Activated T-helper 9 cell treated with anti-CD3 and anti-CD28 coated beads, Interleukin-2, amount 50 U/mL, for 16 hours (primary cell): ENCODE measurements around the gene STK11IP.

Source experiments
- DNase-seq: peaks from one replicate; pipeline ENCODE4 v3.0.0-alpha.2; 2020; ENCODE audit warnings: low read depth

Gene STK11IP

DNA sequence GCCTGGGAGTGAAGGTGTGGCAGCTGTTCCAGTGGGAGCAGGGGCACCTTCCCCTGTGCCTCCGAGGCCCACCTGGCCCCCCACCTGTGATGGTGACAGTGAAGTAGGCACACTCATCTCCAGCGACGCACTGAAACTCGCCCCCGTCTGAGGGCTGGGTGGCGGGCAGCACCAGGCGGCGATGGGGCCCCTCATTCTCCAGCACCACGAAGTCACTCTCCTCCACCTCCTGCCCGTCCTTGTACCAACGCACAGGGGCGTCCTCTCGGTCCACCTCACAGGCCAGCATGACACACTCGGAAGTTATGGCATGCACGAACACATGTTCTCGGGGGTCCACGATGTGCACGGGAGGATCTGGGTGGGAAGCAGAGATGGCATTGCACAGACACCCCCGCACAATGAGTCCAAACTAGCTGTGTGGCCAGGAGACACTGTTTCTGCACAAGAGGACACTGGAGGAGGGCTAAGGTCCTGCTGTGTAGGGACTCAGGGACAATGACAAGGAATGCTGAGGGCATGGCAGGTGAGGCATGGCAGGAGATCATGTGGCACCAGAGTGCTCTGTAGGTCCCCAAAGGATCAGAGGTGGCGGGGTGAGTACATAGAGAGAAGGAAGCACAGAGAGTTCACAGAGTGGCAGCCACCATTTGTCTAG lies 34.3 kb upstream of the STK11IP start:
- no peak for DNase-seq

DNA sequence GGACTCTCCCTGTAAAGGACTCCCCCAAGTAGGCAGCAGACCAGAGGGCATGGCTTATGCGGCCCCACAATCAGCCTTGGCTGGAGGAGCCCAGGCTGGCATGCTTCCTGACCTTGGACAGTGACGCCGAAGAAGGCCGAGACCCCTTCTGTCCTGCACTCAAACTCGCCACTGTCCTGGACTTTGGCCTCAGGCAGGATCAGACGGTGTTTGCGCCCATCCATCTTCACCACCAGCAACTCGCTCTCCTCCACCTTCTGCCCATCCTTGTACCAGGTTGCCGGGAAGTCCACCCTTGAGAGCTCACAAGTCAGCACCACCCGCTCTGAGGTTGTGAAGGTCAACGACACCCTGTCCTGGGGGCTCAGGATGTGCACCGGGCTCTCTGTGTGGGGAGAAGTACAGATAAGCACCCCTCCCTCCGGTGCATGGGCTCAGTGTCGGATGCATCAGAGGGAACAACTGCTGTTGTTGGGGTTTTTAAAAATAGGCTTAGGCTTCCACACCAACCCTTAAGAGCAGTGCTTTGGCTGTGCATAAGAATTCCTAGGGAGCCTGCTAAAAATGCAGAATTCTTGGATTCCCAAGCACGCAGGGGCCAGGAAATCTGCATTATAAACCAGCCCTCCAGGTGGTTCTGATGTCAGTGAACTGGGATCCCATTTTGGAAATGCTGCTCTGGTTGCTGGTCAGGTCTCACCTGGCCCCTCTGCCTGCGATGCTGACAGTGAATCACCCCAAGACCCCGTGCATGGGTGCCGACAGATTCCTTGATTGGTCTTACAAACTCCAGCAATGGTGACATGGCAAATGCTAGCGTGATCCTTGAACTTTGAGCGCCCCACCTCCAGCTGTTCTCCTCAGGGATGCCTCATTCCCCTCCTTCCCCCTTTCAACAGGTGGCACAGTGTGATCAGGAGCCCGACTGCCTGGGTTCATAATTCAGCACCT lies 32.3 kb upstream of the STK11IP start:
- DNase-seq: no peak

GRCh38 chr2:219566640-219567039 lies 31.0 kb upstream of the STK11IP start:
- DNase-seq: no peak

DNA sequence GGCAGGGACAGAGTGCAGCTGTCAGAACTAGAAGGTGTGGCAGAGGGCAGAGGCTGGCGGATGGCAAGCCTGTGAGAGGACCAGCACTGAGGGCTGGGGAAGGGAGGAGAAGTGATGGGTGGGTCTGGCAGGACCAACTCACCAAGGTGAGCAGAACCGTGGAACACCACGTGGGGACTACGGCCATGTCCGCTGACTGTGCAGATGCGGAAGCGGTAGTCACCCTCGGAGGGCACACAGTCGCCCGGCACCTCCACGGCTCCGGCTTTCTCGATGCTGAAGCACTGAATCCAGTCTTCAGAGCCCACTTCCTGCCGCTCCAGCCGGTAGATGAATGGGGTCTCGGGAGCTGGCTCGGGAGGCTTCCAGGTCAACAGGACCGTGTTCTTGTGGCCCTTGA lies 30.5 kb upstream of the STK11IP start:
- no peak for DNase-seq

- no peak for DNase-seq
Observed at GRCh38 chr2:219567791-219568361, 29.8 kb upstream of the STK11IP start.

DNA sequence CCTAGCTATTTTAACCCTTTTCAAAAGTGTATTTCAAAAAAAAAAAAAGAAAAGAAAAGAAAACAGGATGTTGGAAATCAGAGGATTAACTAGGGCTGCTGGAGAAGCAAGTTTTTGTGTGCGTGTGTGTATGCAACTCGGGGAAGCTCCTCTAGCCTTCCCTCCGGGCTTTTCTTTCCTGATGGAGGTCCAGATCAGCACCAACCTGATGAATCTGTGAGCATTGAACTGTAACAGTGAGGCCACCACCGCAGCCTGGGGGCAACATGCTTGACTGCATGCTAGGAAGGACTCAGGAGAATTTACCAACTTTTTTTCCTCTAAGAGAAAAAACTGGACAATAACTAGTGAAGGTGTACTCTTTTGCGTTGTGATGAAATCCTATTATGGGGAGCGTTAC lies 28.6 kb upstream of the STK11IP start:
- no peak for DNase-seq

- no peak for DNase-seq
Observed at GRCh38 chr2:219569635-219570034, 28.0 kb upstream of the STK11IP start.

GRCh38 chr2:219570194-219570923 lies 27.3 kb upstream of the STK11IP start:
- DNase-seq: no peak

DNA sequence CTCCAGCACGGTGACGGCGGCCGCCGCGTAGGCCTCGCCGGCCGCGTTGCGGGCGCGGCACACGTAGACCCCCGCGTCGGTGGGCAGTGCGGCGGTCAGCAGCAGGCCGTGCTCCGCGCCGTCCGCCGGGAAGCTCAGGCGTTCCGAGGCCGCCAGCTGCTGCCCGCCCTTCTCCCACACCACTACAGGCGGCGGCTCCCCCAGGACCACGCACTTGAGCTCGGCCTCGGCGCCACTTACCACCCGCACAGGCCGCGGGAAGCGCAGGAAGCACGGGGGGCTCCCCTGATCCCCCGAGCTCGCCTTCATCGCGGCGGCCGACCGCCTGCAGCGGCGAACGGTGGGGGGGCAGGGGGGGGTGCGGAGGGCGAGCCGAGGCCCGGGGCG lies 26.7 kb upstream of the STK11IP start:
- DNase-seq: no peak

DNA sequence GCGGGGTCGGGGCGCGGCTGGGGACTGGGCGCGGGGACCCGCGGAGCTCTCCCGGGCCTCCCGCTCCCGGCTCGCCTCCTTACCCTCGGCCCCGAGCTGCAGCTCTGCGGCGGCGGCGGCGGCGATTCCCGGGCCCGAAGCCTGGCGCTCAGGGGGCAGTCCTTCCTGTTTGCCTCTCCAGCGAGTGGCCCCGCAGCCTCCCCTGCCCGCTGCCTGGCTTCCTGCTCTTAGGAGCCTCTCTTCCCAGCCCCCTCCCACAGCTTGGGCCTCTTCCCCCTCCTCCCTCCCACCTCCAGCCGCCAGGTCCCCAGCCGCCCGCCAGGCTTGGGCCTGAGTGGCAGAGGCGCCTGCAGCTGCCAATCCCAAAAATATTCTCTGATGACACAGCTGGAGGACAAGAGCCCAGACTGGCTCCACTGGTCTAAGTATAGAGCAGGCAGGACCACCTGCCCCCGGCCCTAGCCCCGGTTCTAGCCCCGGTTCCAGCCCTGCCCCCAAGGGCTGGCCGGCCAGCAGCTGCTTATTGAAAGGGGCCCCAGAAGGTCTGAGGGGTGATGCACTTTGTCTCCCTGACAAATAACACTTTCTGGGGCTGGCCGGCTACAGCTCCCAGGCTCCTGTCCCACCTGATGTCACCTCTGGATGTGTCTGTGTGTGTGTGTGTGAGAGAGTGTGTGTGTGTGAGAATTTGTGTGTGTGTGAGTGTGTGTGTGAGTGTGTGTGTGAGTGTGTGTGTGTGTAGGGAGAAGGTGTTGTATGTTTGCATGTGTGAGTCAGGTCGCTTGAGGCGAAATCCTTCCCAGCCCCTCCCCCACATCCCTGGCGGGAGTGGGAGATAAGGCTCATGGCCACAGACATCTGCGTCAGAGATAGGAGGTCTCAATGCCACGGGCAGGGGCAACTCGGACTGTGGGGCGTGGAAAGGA lies 26.1 kb upstream of the STK11IP start, which contains the start of gene OBSL1:
Gene OBSL1 (minus strand): TSS at position 229 of the 926 bp plus-strand sequence. CDS start 307 bp downstream, outside the sequence.
- DNase-seq: no peak

DNA sequence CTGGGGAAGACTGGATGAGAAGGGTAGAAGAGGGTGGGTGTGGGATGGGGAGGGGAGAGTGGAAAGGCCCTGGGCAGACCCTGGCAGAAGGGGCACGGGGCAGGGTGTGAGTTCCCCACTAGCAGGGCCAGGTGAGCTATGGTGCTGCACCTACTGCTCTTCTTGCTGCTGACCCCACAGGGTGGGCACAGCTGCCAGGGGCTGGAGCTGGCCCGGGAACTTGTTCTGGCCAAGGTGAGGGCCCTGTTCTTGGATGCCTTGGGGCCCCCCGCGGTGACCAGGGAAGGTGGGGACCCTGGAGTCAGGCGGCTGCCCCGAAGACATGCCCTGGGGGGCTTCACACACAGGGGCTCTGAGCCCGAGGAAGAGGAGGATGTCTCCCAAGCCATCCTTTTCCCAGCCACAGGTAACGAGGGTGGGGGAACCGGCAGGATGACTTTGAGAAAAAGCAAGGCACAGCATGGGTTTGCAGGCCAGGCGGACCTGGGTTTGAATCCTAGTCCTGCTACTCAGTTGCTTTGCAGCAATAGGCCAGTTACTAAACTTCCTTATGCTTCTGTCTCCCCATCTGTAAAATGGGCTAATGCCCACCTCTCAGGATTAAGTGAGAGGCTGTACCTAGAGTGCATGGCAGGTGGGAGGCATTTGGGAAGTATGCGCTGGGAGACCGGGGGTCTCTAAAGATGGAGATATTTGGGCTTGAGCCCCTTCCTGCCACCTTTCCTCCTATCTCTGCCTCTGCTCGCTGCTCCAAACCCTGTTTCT lies 25.2 kb upstream of the STK11IP start, which contains the start of gene INHA:
Gene INHA (plus strand): TSS at position 74 of the 765 bp plus-strand sequence. CDS start 65 bp downstream, at position 139.
- DNase-seq: no peak

DNA sequence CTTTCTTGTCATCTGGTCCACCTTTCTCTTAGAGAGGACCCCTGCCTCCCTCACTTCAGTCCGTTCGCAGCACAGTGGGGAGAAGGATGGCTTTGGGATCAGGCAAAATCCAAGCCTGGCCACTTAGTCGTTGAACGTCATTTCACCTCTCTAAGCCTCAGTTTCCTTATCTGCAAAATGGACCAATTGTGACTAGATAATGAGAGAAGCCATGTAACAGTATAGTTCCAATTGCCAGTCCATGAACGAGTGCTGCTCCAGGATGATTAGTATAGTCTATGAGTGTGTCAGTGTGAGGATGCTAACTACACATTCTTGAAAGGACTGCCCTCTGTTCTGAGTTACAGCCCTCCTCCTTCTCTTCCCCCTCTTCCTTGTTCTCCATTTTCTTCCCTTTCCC lies 24.5 kb upstream of the STK11IP start:
- no peak for DNase-seq

GRCh38 chr2:219574484-219575311 lies 23.0 kb upstream of the STK11IP start:
- DNase-seq: no peak

GRCh38 chr2:219575566-219576504 lies 21.8 kb upstream of the STK11IP start:
- DNase-seq: no peak

- no peak for DNase-seq
Observed at GRCh38 chr2:219576505-219577388, 20.9 kb upstream of the STK11IP start.

- DNase-seq: no peak
Observed at GRCh38 chr2:219578811-219579613, 18.6 kb upstream of the STK11IP start.
